Activated CD8-positive, alpha-beta memory T cell treated with anti-CD3 and anti-CD28 coated beads, Interleukin-2, amount 50 U/mL, for 24 hours (primary cell): ENCODE data around the gene LRRC46.

ENCODE experiments used
- DNase-seq: peaks from one replicate; pipeline ENCODE4 v3.0.0-alpha.2; 2020; ENCODE audit errors: extremely low read depth

The LRRC46 gene

DNA sequence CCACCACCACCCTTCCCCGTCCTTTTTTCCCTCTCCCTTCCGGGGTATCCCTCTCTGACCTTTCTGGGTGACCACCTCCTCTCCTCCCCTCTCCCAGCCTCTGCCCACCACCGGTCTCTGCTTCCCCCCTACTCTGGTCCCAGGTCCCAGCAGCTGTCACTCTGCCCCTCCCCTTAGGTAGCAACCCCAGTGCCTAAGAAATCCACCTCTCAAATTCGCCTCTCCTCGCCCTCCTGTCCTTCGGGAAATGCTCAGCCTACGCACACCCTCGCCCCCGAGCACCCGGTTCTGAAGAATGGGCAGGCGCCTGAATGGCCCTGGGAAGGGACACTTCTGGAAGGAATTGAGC is 20.3 kb downstream of the LRRC46 start:
- DNase-seq = no peak

GRCh38 chr17:47852113-47852949 is 20.9 kb downstream of the LRRC46 start:
- DNase-seq = no peak

DNA sequence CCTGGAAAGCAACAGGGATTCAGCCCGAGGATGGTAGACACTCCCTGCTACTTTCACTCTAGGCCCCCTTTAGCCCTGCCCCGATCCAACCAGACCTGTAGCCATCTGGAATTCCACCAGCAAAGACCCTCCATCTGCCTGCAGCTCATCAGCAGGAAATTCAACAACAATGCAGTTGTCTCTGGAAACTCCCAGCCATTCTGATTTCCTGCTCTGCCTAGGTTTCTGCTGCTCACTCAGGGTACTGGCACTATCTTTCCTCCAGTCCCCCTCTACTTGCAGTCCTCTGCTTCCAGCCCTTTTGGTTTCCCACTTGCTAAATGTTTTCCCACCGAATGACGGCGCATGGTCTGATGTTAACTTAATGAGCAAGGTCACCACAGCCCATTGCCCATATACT is 22.1 kb downstream of the LRRC46 start:
- DNase-seq = no peak

GRCh38 chr17:47855737-47856136 is 24.3 kb downstream of the LRRC46 start:
- DNase-seq = no peak

DNA sequence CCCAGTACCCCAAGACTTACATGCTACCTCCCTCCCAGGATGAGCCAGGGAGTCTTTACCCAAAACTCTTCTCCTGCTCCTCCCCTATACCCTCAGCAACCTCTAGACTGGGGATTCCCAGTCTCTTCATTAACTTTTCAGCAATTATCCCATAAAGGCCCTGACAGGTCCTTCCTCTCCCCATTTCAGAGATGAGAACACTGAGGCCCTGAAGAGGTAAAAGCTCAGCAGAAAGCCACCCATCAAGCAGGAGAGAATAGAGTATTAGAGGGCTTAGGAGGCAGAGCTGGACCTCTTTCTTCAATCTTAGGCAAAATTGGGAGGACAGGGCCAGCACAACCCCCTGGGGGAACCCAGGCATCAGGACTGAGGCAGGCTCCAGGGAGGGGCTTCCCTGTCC is 25.4 kb downstream of the LRRC46 start:
- no peak for DNase-seq

DNA sequence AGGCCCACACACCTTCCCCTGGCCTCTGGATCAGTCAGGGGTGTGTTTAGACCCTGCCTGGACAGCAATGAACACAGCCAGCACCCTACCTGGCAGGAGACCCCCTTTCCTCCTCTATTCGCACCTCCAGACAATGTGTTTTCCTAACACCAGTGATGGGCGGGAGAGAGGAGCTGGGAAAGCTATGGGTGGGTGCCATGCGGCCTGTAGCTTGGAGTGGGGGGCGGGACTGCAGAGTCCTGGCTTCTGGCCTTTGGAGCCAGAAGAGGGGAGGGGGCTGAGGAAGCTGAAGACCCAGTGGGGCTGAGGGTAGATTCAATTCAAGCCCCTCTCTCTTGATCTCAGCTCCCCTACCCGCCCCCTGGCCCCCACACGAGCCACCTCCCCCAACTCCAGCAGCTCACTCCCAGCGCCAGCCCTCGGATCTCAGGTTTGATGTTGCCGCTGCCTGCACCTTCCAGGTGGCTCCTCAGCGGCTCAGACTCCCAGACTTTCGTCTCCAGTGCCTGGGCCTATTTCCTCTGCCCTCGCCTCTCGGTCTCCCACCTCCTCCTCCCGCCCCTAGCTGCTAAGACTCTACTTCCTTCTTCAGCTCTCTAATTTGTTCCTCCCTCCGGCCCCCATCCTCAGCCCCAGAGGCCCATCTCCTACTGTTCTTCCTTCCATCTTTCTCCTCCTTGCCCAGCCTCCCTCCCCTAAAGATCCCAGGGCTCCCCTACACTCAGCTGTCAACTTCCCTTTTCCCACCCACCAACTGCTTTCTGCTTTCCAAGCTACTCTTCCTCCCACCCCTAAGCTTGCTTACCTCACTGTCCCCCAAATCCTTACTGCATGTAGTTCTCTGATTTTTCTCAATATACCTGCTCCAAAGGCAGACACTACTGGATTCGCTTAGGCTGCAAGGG is 26.3 kb downstream of the LRRC46 start:
- no peak for DNase-seq

- DNase-seq = no peak
These were observed 28.9 kb downstream of the LRRC46 start for GRCh38 chr17:47860386-47860785.

- DNase-seq = no peak
These were observed 31.4 kb downstream of the LRRC46 start for GRCh38 chr17:47862621-47863440.

DNA sequence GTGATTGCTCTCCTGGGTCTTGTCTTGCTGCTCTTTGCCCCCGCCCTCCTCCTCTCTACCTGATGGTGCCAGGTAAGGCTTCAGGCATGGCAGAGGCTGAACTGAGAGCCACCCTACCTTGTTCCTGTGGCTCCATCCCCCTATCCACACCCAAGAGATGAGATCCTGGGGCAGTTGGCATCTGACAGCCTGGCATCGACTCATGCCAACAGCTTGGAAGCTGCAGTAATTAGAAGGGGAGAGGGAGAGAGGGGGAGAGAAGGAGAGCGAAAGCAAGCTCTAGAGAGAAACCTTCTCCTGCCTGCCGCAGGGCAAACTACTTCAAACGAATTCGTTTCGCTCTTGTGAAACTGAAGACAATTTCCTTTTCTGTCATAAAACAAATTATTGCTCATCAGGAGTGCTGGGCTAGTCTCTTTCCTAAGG is 33.3 kb downstream of the LRRC46 start:
- DNase-seq = no peak

- no peak for DNase-seq
These were observed 35.5 kb downstream of the LRRC46 start for GRCh38 chr17:47866941-47867340.

- DNase-seq = no peak
These were observed 36.5 kb downstream of the LRRC46 start for GRCh38 chr17:47867813-47868533.

- DNase-seq = no peak
These were observed 37.6 kb downstream of the LRRC46 start for GRCh38 chr17:47869114-47869513.

GRCh38 chr17:47870056-47870455 is 38.6 kb downstream of the LRRC46 start:
- no peak for DNase-seq

- no peak for DNase-seq
These were observed 39.6 kb downstream of the LRRC46 start for GRCh38 chr17:47871048-47871447.

DNA sequence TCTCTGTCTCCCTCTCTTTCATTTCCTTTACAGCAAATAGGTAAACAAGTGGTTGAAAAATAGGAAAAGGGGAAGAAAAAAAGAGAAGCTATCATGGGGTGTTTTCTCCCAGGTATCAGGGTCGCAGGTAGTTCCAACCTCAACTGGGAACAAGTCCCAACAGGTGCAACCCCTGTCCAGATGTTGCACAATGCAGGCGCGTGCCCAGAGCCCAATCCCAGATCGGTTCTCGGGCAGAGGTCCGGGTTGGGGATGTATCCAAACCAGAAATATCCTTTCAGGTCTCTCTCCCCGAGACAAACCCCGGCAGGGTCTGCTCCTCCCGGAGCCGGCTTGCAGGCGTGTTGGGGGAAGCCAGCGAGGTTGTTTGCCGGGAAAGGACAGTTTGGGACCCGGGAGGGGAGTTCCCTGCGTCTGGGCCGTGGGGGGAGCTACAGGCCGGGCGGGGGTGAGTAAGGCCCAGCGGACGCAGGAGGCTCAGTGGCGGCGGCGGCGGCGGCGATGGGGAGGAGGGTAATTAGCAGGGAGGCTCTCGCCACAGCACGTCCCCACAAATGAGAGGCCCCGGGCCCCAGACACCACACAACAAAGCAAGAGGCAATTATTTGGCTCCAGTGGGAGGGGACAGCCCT is 40.7 kb downstream of the LRRC46 start:
- DNase-seq = no peak

GRCh38 chr17:47872651-47873161 is 41.2 kb downstream of the LRRC46 start:
- DNase-seq = no peak

DNA sequence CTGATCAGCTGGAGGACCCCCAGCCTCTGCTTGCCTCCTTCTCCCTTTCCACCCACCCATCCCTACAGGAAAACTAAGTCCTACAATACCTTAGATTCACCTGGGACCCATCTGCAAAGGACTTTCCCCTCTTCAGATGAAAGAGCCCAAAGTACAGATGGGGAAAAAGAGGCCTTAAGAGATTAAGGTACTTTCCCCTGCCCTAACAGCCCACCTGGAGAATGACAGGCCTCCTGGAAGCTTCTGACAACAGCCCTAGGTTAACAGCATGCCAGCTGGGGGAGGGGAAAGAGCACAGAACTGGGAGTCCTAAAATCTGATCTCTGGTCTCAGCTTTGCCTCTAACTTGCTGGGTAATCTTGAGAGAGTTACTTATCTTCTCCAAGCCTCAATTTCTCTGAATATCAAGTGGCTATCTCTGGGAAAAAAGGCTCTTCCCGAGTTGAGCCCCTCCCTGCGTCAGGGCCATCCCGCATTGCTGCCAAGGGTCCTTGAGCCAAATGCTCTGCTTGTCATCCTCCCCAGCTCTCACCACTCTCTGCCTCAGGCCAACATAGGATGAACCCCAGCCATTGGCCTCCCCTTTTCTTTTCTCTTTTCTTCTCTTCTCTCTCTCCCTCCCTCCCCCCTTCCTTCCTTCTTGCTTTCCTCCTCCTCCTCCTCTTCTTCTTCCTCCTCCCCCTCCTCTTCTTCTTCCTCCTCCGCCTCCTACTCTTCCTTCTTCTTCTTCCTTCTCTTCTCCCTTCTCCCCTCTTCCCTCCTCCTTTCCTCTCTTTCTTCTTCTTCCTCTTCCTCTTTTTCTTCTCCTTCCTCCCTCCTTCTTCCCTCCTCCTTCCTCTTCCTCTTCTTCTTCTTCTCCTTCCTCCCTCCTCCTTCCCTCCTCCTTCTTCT is 42.0 kb downstream of the LRRC46 start:
- no peak for DNase-seq

- DNase-seq = no peak
These were observed 43.8 kb downstream of the LRRC46 start for GRCh38 chr17:47875011-47875985.
